Endothelial cell of umbilical vein (primary cell): ENCODE results near the gene BRAT1. TPM values are rescaled to one million over a fixed set of nuclear protein-coding genes. Genes with fewer than 3 reads are reported as not detected.

ENCODE experiments used
- BruUV-seq: library from RNA; stranded (reverse); fragments of 400-500 nt; replicated peaks from 2 replicates; lab custom pipeline; 2021; lab: Mats Ljungman, UMichigan
- CTCF ChIA-PET: fragments of 300-600, 350-600 bp; sonication (Branson Sonifier 250); formaldehyde crosslinking; loops from one replicate; lab custom pipeline; 2021; ENCODE audit warnings: antibody characterized with exemption, inconsistent platforms; lab: Charles Lee
- POLR2A ChIA-PET: fragments of 300-600, 350-600 bp; sonication (Branson Sonifier 250); formaldehyde crosslinking; loops from one replicate; lab custom pipeline; 2021; ENCODE audit warnings: antibody characterized with exemption, inconsistent platforms; lab: Charles Lee
- DNase-seq: peaks from one replicate; pipeline ENCODE4 v3.0.0-alpha.2; 2011; ENCODE audit warnings: low read depth, low spot score
- FAIRE-seq: peaks from 2 replicates; lab custom pipeline; 2011; peaks lifted over from hg19 to GRCh38; lab: Jason Lieb, UNC
- H2AFZ ChIP-seq: 2 replicates; pipeline ENCODE4 v1.6.0; 2012; ENCODE audit warnings: low read depth, low read length, control low read depth, inconsistent platforms
- H3K27ac ChIP-seq: 2 replicates; pipeline ENCODE4 v1.5.1; 2011; ENCODE audit warnings: low read depth, mild to moderate bottlenecking, control low read depth, low read length, moderate library complexity; ENCODE audit not compliant: insufficient read depth
- H3K27me3 ChIP-seq, 2 experiments: 2 replicates each; pipeline versions ENCODE4 v1.6.0 to v1.6.1; 2011; ENCODE audit warnings: low read length in 2 of 2, mixed read lengths in 1 of 2; ENCODE audit not compliant: control insufficient read depth in 2 of 2, insufficient read depth in 2 of 2
- H3K36me3 ChIP-seq, 2 experiments: 2 replicates in 1 of 2; 3 replicates in 1 of 2; pipeline ENCODE4 v1.5.1; 2011; ENCODE audit warnings: low read length in 2 of 2, mild to moderate bottlenecking in 1 of 2, moderate library complexity in 1 of 2; ENCODE audit not compliant: control insufficient read depth in 2 of 2, insufficient read depth in 2 of 2; ENCODE audit errors: extremely low read depth in 1 of 2
- H3K4me1 ChIP-seq: 3 replicates; pipeline ENCODE4 v1.5.1; 2011; ENCODE audit warnings: mild to moderate bottlenecking, low read length; ENCODE audit not compliant: control insufficient read depth, insufficient read depth; ENCODE audit errors: extremely low read depth
- H3K4me2 ChIP-seq: 2 replicates; pipeline ENCODE4 v1.6.1; 2011; ENCODE audit warnings: low read length, control low read depth, mixed read lengths; ENCODE audit not compliant: insufficient read depth
- H3K4me3 ChIP-seq, 3 experiments: fragments of 200-600 bp in 1 of 3; sonication (generic), shearing (Covaris generic) in 1 of 3; replicated peaks in 1 of 3; 2 replicates each; pipeline ENCODE4 v1.5.1; 2011 to 2016; ENCODE audit warnings: control low read depth in 3 of 3, low read length in 3 of 3, mild to moderate bottlenecking in 2 of 3, inconsistent platforms in 1 of 3, low read depth in 1 of 3, moderate library complexity in 1 of 3; ENCODE audit not compliant: insufficient read depth in 1 of 3
- H3K79me2 ChIP-seq: 2 replicates; pipeline ENCODE4 v1.6.0; 2012; ENCODE audit warnings: low read length, inconsistent platforms; ENCODE audit not compliant: control insufficient read depth, insufficient read depth
- H3K9ac ChIP-seq: replicated peaks from 2 replicates; pipeline ENCODE3; 2011; ENCODE audit warnings: low read length, control low read depth; ENCODE audit not compliant: insufficient read depth; ENCODE audit errors: extremely low read depth
- H3K9me1 ChIP-seq: replicated peaks from 3 replicates; pipeline ENCODE4 v1.6.0; 2011; ENCODE audit warnings: mild to moderate bottlenecking, low read length; ENCODE audit not compliant: control insufficient read depth, insufficient read depth; ENCODE audit errors: extremely low read depth
- H3K9me3 ChIP-seq: replicated peaks from 2 replicates; pipeline ENCODE4 v1.5.1; 2012; ENCODE audit warnings: low read length, inconsistent platforms; ENCODE audit not compliant: control insufficient read depth, insufficient read depth
- H4K20me1 ChIP-seq: replicated peaks from 2 replicates; pipeline ENCODE3; 2011; ENCODE audit warnings: mild to moderate bottlenecking, low read length; ENCODE audit not compliant: control insufficient read depth, insufficient read depth; ENCODE audit errors: extremely low read depth
- EZH2 ChIP-seq: IDR thresholded peaks from 2 replicates; pipeline ENCODE4 v1.6.1; 2012; ENCODE audit warnings: borderline replicate concordance, low read depth, mild to moderate bottlenecking, moderate library complexity, low read length, inconsistent platforms; ENCODE audit not compliant: severe bottlenecking
- GATA2 ChIP-seq: IDR thresholded peaks from 2 replicates; pipeline ENCODE4 v1.7.0; 2011; ENCODE audit warnings: low read depth, mild to moderate bottlenecking, moderate library complexity, mixed read lengths, low read length; ENCODE audit not compliant: insufficient read length, insufficient read depth
- JUN ChIP-seq: IDR thresholded peaks from 2 replicates; pipeline ENCODE4 v1.6.1; 2011; ENCODE audit warnings: borderline replicate concordance, low read depth; ENCODE audit not compliant: insufficient read length, insufficient read depth
- POLR2A ChIP-seq: IDR thresholded peaks from 2 replicates; pipeline ENCODE4 v1.6.1; 2012; ENCODE audit warnings: low read depth, mild to moderate bottlenecking, control low read depth, low read length
- POLR2AphosphoS5 ChIP-seq: IDR thresholded peaks from 2 replicates; pipeline ENCODE4 v1.6.1; 2012; ENCODE audit warnings: low read depth, mild to moderate bottlenecking, control low read depth, low read length, moderate library complexity; ENCODE audit not compliant: insufficient read depth
- dilution Hi-C: fragments of 300-500 bp; cut with MboI; formaldehyde crosslinking; loops from one replicate; pipeline ENCODE4 v1.15.0; 2019; ENCODE audit warnings: low sequenced_read_pairs; ENCODE audit not compliant: extremely low pct_ligation_motif_present
- intact Hi-C: fragments of 100-400 bp; cut with micrococcal nuclease; formaldehyde crosslinking; loops from one replicate; pipeline ENCODE4 v1.10.0; 2022
- polyA plus RNA-seq, 4 experiments: library from polyadenylated mRNA; depleted of rRNA in 3 of 4; stranded (reverse) in 3 of 4; unstranded in 1 of 4; fragments of >200 nt; gene quantifications; 2 replicates each; pipeline versions ENCODE4 v1.2.1 to v1.2.3, GENCODE V29; 2011 to 2012; ENCODE audit warnings: missing spikeins in 1 of 4
- total RNA-seq: library from RNA; stranded (reverse); gene quantifications from 2 replicates; pipeline ENCODE4 v1.2.3, GENCODE V29; 2021
- TF ChIP-seq, protein P1 (sequence below): IDR thresholded peaks from 2 replicates; pipeline ENCODE4 v1.6.1; 2011; ENCODE audit not compliant: insufficient read depth, insufficient read length
- TF ChIP-seq, protein P2 (sequence below), 2 donors: IDR thresholded peaks; 1 replicate in 1 of 2; 2 replicates in 1 of 2; pipeline ENCODE4 v1.5.1; 2011; ENCODE audit warnings: low read length in 2 of 2, mild to moderate bottlenecking in 2 of 2, moderate library complexity in 2 of 2, control low read depth in 1 of 2, inconsistent platforms in 1 of 2, low read depth in 1 of 2; ENCODE audit not compliant: insufficient read depth in 1 of 2; ENCODE audit errors: extremely low read depth in 1 of 2

The BRAT1 gene
- total and polyA plus RNA-seq, 2 donors (not counting 3 experiments of a cell fraction or from before 2014, with no cell fraction given), result 31.1 to 31.6 TPM

DNA sequence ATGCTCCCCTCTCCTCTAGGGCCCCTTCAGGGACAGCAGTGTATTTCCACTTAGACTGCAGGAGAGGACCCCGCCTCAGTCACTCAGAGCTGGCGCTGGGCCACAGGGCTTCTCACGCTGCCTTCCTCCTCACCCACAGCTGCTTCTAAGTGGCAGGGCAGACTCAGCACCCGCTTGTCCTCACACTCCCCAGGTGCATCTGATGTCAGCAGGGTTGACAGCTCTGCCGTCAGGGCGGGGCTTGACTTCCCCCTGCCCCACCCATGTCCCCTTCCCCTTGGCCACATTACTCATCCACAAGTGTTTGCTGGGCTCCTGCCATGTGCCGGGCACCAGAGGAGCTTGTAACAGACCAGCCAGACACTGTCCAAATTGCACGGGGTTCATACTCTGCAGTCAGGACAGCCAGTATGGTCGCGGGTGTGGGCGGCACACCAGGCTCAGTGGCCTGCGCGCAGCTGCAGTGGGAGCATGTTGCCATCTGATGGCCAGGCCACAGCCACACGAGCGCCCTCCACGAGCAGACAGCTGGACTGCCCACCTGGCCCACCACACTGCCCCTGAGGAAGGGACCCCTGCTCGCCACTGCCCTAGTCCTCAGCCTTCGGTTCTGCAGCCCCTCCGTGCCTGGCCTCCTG, 47.2 kb upstream of the BRAT1 start:
- Histone ChIP-seq H3K36me3 (peaks cover 0 to 7% of the 10 kb centered on the region in 2 experiments), H3K4me1 (peaks cover 10% of the 10 kb centered on the region), H3K4me3 (no peak overlapping the region), H3K27ac (no peak overlapping the region), H2AFZ (no peak overlapping the region), H3K9me1 (no peaks in the 10 kb centered on the region), H3K79me2 (no peaks in the 10 kb centered on the region), H3K9me3 (no peaks in the 10 kb centered on the region), H4K20me1 (no peaks in the 10 kb centered on the region), H3K4me2 (no peak overlapping the region), H3K9ac (no peak overlapping the region), H3K27me3 (no peaks in the 10 kb centered on the region)
- no TSS peak for BruUV-seq
- dilution Hi-C loops (no loop called here), intact Hi-C loops (no loop called here)
- POLR2A ChIA-PET, result no interaction called here
- CTCF ChIA-PET, result interaction anchor here (1.2 to 1.5 kb wide), 2 partner anchors 79 to 124 kb away, joined by 3 read pairs; no protein-coding TSS in a partner anchor
- FAIRE-seq (no peak), DNase-seq (no peak)
- TF ChIP-seq POLR2A (no peak), POLR2AphosphoS5 (no peak), JUN (no peak), GATA2 (no peak), EZH2 (no peak)
- TF ChIP-seq, protein P1, sequence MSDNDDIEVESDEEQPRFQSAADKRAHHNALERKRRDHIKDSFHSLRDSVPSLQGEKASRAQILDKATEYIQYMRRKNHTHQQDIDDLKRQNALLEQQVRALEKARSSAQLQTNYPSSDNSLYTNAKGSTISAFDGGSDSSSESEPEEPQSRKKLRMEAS, result no peak
- TF ChIP-seq, protein P2, sequence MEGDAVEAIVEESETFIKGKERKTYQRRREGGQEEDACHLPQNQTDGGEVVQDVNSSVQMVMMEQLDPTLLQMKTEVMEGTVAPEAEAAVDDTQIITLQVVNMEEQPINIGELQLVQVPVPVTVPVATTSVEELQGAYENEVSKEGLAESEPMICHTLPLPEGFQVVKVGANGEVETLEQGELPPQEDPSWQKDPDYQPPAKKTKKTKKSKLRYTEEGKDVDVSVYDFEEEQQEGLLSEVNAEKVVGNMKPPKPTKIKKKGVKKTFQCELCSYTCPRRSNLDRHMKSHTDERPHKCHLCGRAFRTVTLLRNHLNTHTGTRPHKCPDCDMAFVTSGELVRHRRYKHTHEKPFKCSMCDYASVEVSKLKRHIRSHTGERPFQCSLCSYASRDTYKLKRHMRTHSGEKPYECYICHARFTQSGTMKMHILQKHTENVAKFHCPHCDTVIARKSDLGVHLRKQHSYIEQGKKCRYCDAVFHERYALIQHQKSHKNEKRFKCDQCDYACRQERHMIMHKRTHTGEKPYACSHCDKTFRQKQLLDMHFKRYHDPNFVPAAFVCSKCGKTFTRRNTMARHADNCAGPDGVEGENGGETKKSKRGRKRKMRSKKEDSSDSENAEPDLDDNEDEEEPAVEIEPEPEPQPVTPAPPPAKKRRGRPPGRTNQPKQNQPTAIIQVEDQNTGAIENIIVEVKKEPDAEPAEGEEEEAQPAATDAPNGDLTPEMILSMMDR (IDR thresholded peaks at IDR 0.05; ENCODE audit: extremely low read depth in 1 of 2, insufficient read depth in 1 of 2, low read depth in 1 of 2, low read length in 2 of 2), result no peak
